ENCODE data around the gene PTPRT. TPM values are rescaled to one million over a fixed set of nuclear protein-coding genes. Genes with fewer than 3 reads are reported as not detected.

PTPRT gene
- polyA plus RNA-seq, 2 of the 4 experiments (the other 2 are of a cell fraction), result not detected

GRCh38 chr20:42130810-42131596 is 1058.7 kb downstream of the PTPRT start:
- ATAC-seq (no peak), FAIRE-seq (no peak), DNase-seq (ENCODE audit: low read depth in 1 of 2, low spot score in 1 of 2) (no peak)
- Histone ChIP-seq H3K4me3 (no peak overlapping the region), H3K9me3 (no peaks in the 10 kb centered on the region), H3K27ac (no peak overlapping the region), H3K4me2 (no peak overlapping the region), H3K4me1 (no peaks in the 10 kb centered on the region)
- 29% methylated on average over 5 of the region's 5 CpGs for WGBS (ENCODE audit: missing lambda C conversion rate)
- ChIA-PET CTCF (no interaction called here), POLR2A (no interaction called here)
- TF ChIP-seq GATA3 (IDR thresholded peaks at IDR 0.05; ENCODE audit: borderline replicate concordance), result no peak

- Histone ChIP-seq H3K4me3 (no peak overlapping the region), H3K4me2 (no peak overlapping the region), H3K4me1 (no peaks in the 10 kb centered on the region), H3K27ac (no peak overlapping the region), H3K9me3 (no peaks in the 10 kb centered on the region)
- POLR2A ChIA-PET, result no interaction called here
- 0% methylated on average over 2 of the region's 2 CpGs for WGBS (ENCODE audit: missing lambda C conversion rate)
- ATAC-seq (no peak), FAIRE-seq (no peak), DNase-seq (ENCODE audit: low read depth in 1 of 2, low spot score in 1 of 2) (no peak)
- TF ChIP-seq ZSCAN20 (CRISPR knock-in tag; IDR thresholded peaks at IDR 0.05) (no peak), BHLHE40 (IDR thresholded peaks at IDR 0.05; ENCODE audit: low read depth, low read length) (no peak), KDM1A (IDR thresholded peaks at IDR 0.05; ENCODE audit: low read depth) (no peak), POLR2AphosphoS2 (conservative IDR thresholded peaks at IDR 0.05; ENCODE audit: low read length) (no peak), PHF8 (IDR thresholded peaks at IDR 0.05; ENCODE audit: borderline replicate concordance, low read depth) (no peak), RCOR1 (IDR thresholded peaks at IDR 0.05; ENCODE audit: low read depth, low read length) (no peak)
- CTCF ChIA-PET, result interaction anchor here (1.0 kb wide), 1 partner anchor 9 kb away, joined by 3 read pairs; no protein-coding TSS in a partner anchor
These were observed 1064.3 kb downstream of the PTPRT start for GRCh38 chr20:42125426-42125825.

- WGBS (ENCODE audit: missing lambda C conversion rate), result 11% methylated on average over 11 of the region's 11 CpGs
- no peak for TF ChIP-seq E2F6 (IDR thresholded peaks at IDR 0.05; ENCODE audit: borderline replicate concordance, low read depth)
- TF ChIP-seq ATOH8 (CRISPR knock-in tag; IDR thresholded peaks at IDR 0.05; ENCODE audit: low read depth), result no peak
- no peak for TF ChIP-seq SREBF2 (IDR thresholded peaks at IDR 0.05)
- no peak for TF ChIP-seq PBX3 (IDR thresholded peaks at IDR 0.05)
- TF ChIP-seq SMC3 (IDR thresholded peaks at IDR 0.05), result no peak
- TF ChIP-seq BHLHE40 (IDR thresholded peaks at IDR 0.05; ENCODE audit: low read depth, low read length), result no peak
- TF ChIP-seq NR3C1 (IDR thresholded peaks at IDR 0.05), result no peak
- TF ChIP-seq REST (IDR thresholded peaks at IDR 0.05), result no peak
- TF ChIP-seq MAZ (IDR thresholded peaks at IDR 0.05; ENCODE audit: borderline replicate concordance, low read depth, low read length), result no peak
- no peak for TF ChIP-seq HOXB13 (CRISPR knock-in tag; IDR thresholded peaks at IDR 0.05; ENCODE audit: low read depth)
- no peak for TF ChIP-seq FOXS1 (CRISPR knock-in tag; IDR thresholded peaks at IDR 0.05)
- ATAC-seq (no peak), DNase-seq (ENCODE audit: low read depth in 1 of 2, low spot score in 1 of 2) (no peak), FAIRE-seq (no peak)
- no peak overlapping the region for H3K4me2 ChIP-seq
- H3K4me3 ChIP-seq, result no peak overlapping the region
- H3K9me3 ChIP-seq, result no peaks in the 10 kb centered on the region
- H3K27ac ChIP-seq, result no peak overlapping the region
- CTCF ChIA-PET, result no interaction called here
- H3K4me1 ChIP-seq, result no peaks in the 10 kb centered on the region
- POLR2A ChIA-PET, result no interaction called here
These were observed 1065.7 kb downstream of the PTPRT start for GRCh38 chr20:42123981-42124473.

All from A549 (cell line).